Transverse colon (tissue), 4 donors: ENCODE data around the gene MARS1. TPM values are rescaled to one million over a fixed set of nuclear protein-coding genes. Genes with fewer than 3 reads are reported as not detected.

Experiments used
- DNase-seq: peaks from one replicate; pipeline ENCODE4 v3.0.0-alpha.2; 2019
- H3K27ac ChIP-seq, 4 donors: fragments of 200-600 bp; sonication (generic); 2 replicates each; pipeline ENCODE4 v1.5.1; 2016 to 2018; ENCODE audit warnings: inconsistent platforms in 4 of 4
- H3K27me3 ChIP-seq: fragments of 200-600 bp; sonication (generic); 2 replicates; pipeline ENCODE4 v1.5.1; 2017; ENCODE audit warnings: inconsistent platforms
- H3K36me3 ChIP-seq, 4 donors: fragments of 200-600 bp; sonication (generic); 2 replicates each; pipeline ENCODE4 v1.5.1; 2017 to 2019; ENCODE audit warnings: inconsistent platforms in 4 of 4
- H3K4me1 ChIP-seq, 4 donors: fragments of 200-600 bp; sonication (generic); 2 replicates each; pipeline ENCODE4 v1.5.1; 2017 to 2020; ENCODE audit warnings: inconsistent platforms in 4 of 4
- H3K4me3 ChIP-seq, 4 donors: fragments of 200-600 bp; sonication (generic); 1 replicate in 1 of 4; 2 replicates in 3 of 4; pipeline versions ENCODE4 v1.5.1 to v1.6.1; 2017 to 2019; ENCODE audit warnings: inconsistent platforms in 4 of 4
- H3K9me3 ChIP-seq, 2 donors: fragments of 200-600 bp; sonication (generic); 2 replicates each; pipeline ENCODE4 v1.5.1; 2017 to 2019; ENCODE audit warnings: inconsistent platforms in 2 of 2
- EP300 ChIP-seq: sonication (generic); formaldehyde crosslinking; IDR thresholded peaks from one replicate; pipeline ENCODE4 v1.6.1; 2017; ENCODE audit warnings: antibody characterized with exemption, low read depth
- POLR2A ChIP-seq: fragments of 450-650 bp; IDR thresholded peaks from one replicate; pipeline ENCODE4 v1.6.1; 2016; ENCODE audit warnings: antibody characterized with exemption, mild to moderate bottlenecking, moderate library complexity
- POLR2AphosphoS5 ChIP-seq, 3 donors: sonication (generic); formaldehyde crosslinking; IDR thresholded peaks; one replicate each; pipeline ENCODE4 v1.6.1; 2016; ENCODE audit warnings: antibody characterized with exemption in 3 of 3
- WGBS, 2 donors: methylation state at CpG; one replicate each; pipeline ENCODE4 v1.1.5; 2018; ENCODE audit warnings: low coverage in 1 of 2; 5-methylcytosine and 5-hydroxymethylcytosine counted together
- in situ Hi-C, 4 donors: fragments of 200-750 bp; cut with MboI; loops; one replicate each; pipeline versions ENCODE4 v1.15.0 to v1.15.1; 2017; ENCODE audit warnings: low sequenced_read_pairs in 3 of 4, low pct_ligation_motif_present in 1 of 4, low pct_unique_long_range_greater_than_20kb in 1 of 4
- intact Hi-C: fragments of 100-400 bp; cut with DNase I; formaldehyde crosslinking; loops from one replicate; pipeline ENCODE4 v1.15.1; 2023; ENCODE audit warnings: low total_unique reads
- small RNA-seq, 4 donors: library from RNA; depleted of rRNA; stranded (forward); fragments of <200 nt; gene quantifications; one replicate each; pipeline ENCODE3, GENCODE V24; 2016
- total RNA-seq, 4 donors: library from RNA; depleted of rRNA; stranded (reverse); fragments of >200 nt; gene quantifications; one replicate each; pipeline ENCODE4 v1.1.0, GENCODE V29; 2016
- TF ChIP-seq, protein P1 (sequence below), 5 experiments: fragments of 200-600 bp in 3 of 5; fragments of 450-650 bp in 2 of 5; sonication (generic) in 3 of 5; IDR thresholded peaks; 1 replicate in 2 of 5; 2 replicates in 3 of 5; pipeline ENCODE4 v1.5.1; 2016 to 2017; ENCODE audit warnings: antibody characterized with exemption in 5 of 5, inconsistent platforms in 3 of 5, mild to moderate bottlenecking in 2 of 5, moderate library complexity in 1 of 5

The MARS1 gene
- total RNA-seq, 4 donors from 2014 or later: 39.0 to 184 (median 103) TPM

DNA sequence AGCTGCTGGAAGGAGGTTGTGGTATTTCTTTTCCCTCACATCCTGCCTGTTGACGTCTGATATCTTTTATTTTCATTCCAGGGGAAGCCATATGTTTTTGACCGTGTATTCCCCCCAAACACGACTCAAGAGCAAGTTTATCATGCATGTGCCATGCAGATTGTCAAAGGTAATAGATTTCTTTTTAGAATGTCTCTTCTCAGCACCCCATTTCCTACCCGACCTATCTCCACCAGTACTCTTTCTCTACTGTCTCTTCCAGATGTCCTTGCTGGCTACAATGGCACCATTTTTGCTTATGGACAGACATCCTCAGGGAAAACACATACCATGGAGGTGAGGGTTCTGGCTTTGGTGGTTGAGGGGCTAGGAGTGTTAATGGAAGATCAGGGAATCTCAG lies 75.5 kb downstream of the MARS1 start:
- no peak overlapping the region for H3K27ac ChIP-seq
- no peaks in the 10 kb centered on the region for H3K4me1 ChIP-seq
- H3K27me3 ChIP-seq: peaks cover 31% of the 10 kb centered on the region
- intact Hi-C loops (no loop called here), in situ Hi-C loops (no loop called here)
- DNase-seq: no peak
- no peaks in the 10 kb centered on the region for H3K9me3 ChIP-seq
- TF ChIP-seq POLR2AphosphoS5 (IDR thresholded peaks at IDR 0.05) (no peak), EP300 (no peak), POLR2A (no peak)
- TF ChIP-seq, protein P1, sequence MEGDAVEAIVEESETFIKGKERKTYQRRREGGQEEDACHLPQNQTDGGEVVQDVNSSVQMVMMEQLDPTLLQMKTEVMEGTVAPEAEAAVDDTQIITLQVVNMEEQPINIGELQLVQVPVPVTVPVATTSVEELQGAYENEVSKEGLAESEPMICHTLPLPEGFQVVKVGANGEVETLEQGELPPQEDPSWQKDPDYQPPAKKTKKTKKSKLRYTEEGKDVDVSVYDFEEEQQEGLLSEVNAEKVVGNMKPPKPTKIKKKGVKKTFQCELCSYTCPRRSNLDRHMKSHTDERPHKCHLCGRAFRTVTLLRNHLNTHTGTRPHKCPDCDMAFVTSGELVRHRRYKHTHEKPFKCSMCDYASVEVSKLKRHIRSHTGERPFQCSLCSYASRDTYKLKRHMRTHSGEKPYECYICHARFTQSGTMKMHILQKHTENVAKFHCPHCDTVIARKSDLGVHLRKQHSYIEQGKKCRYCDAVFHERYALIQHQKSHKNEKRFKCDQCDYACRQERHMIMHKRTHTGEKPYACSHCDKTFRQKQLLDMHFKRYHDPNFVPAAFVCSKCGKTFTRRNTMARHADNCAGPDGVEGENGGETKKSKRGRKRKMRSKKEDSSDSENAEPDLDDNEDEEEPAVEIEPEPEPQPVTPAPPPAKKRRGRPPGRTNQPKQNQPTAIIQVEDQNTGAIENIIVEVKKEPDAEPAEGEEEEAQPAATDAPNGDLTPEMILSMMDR (IDR thresholded peaks at IDR 0.05): no peak
- WGBS, 2 donors: 52 to 59% methylated on average over 3 to 4 of the region's 4 CpGs
- no peak overlapping the region for H3K4me3 ChIP-seq
- no peaks in the 10 kb centered on the region for H3K36me3 ChIP-seq

DNA sequence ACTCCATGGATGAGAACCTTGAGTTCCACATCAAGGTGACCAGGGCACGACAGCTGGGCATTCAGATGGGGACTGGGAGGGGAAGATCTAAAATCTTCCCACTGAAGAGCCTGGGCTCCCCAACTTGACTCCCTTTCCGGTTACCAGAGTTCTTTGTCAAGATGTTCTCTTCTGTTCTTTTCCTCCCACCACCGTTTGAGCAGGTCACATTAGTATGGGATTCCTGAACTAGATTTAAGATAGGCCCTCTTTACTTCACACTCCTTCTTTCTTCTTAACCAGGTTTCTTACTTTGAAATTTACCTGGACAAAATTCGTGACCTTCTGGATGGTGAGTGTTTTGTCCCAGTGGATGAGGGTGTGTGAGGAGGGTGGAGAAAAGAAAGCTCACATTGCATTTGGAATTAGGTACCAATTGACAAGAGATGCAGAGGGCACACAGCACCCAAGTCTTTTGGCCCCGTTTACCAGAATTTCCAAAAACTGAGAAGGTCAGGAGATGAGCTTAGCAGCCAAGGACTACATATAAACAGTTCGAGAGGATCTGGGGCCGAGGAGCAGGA lies 76.4 kb downstream of the MARS1 start:
- in situ Hi-C loops: no loop called here
- 78% methylated on average over 3 to 7 of the region's 7 CpGs for WGBS, 2 donors

More for the DNA sequence above, 76.4 kb downstream of the MARS1 start:
- no peaks in the 10 kb centered on the region for H3K4me1 ChIP-seq
- no peak overlapping the region for H3K27ac ChIP-seq
- no peak overlapping the region for H3K4me3 ChIP-seq
- no peak for TF ChIP-seq POLR2A
- no peak for TF ChIP-seq EP300
- TF ChIP-seq POLR2AphosphoS5 (IDR thresholded peaks at IDR 0.05): no peak
- TF ChIP-seq, protein P1 (IDR thresholded peaks at IDR 0.05): no peak
- DNase-seq: no peak
- H3K36me3 ChIP-seq: no peaks in the 10 kb centered on the region
- peaks cover 31% of the 10 kb centered on the region for H3K27me3 ChIP-seq
- H3K9me3 ChIP-seq: no peaks in the 10 kb centered on the region
- intact Hi-C loops: no loop called here

Small RNA genes lying within 50 kb of the gene (small RNA-seq; reads per million reads assigned to genes)
- gene MIR616: 0 to 0.18 (median 0.07) reads per million in 4 donors

Other genes with a start within 250 kb of the MARS1 start
- gene STAC3, start 236.9 kb upstream of the MARS1 start, total RNA-seq: 1 to 10 TPM; 1.8 to 3.3 (median 1.9) TPM
- 10 to 100 TPM; 26.3 to 56.9 (median 33.3) TPM for gene R3HDM2, start 57.0 kb upstream of the MARS1 start, total RNA-seq
- gene INHBC, start 53.3 kb upstream of the MARS1 start, total RNA-seq: not detected
- not detected for gene INHBE, start 32.8 kb upstream of the MARS1 start, total RNA-seq
- gene GLI1, start 28.3 kb upstream of the MARS1 start, total RNA-seq: 1 to 10 TPM in 1 of 4 donors, under 1 TPM in 2, not detected in 1; 0.41 to 1.2 (median 0.79) TPM
- 10 to 100 TPM in 3 of 4 donors, not detected in 1; 11.7 to 87.2 (median 27.3) TPM for gene ARHGAP9, start 8.2 kb upstream of the MARS1 start, total RNA-seq
- gene DDIT3, start 32.4 kb downstream of the MARS1 start, total RNA-seq: 100 to 1,000 TPM in 2 of 4 donors, 10 to 100 TPM in 2; 27.6 to 338 (median 67.6) TPM
- 100 to 1,000 TPM in 1 of 4 donors, 10 to 100 TPM in 3; 36.6 to 155 (median 51.0) TPM for gene MBD6, start 34.8 kb downstream of the MARS1 start, total RNA-seq
- gene DCTN2, start 59.1 kb downstream of the MARS1 start, total RNA-seq: 100 to 1,000 TPM; 154 to 344 (median 175) TPM
- gene KIF5A, start 62.0 kb downstream of the MARS1 start, total RNA-seq: 1 to 10 TPM; 1.3 to 6.2 (median 1.6) TPM
- 100 to 1,000 TPM in 1 of 4 donors, 10 to 100 TPM in 3; 38.4 to 308 (median 45.8) TPM for gene PIP4K2C, start 103.1 kb downstream of the MARS1 start, total RNA-seq
- 10 to 100 TPM in 1 of 4 donors, 1 to 10 TPM in 3; 8.0 to 10.9 (median 9.6) TPM for gene DTX3, start 116.8 kb downstream of the MARS1 start, total RNA-seq
- 10 to 100 TPM in 3 of 4 donors, 1 to 10 TPM in 1; 6.6 to 35.9 (median 15.3) TPM for gene ARHGEF25, start 123.4 kb downstream of the MARS1 start, total RNA-seq
- gene B4GALNT1, start 145.1 kb downstream of the MARS1 start, total RNA-seq: 1 to 10 TPM in 2 of 4 donors, under 1 TPM in 1, not detected in 1; 0.68 to 6.4 (median 2.1) TPM
- 100 to 1,000 TPM; 187 to 362 (median 249) TPM for gene OS9, start 206.1 kb downstream of the MARS1 start, total RNA-seq